ENCODE results near the gene FGF14. TPM values are rescaled to one million over a fixed set of nuclear protein-coding genes. Genes with fewer than 3 reads are reported as not detected.

FGF14 gene
- total and polyA plus RNA-seq, 2 donors (not counting 3 experiments of a cell fraction or from before 2014, with no cell fraction given): not detected

GRCh38 chr13:101925731-101926130 is 476.1 kb downstream of the FGF14 start:
- BruUV-seq (replicated peaks): no TSS peak
- H3K27ac ChIP-seq (ENCODE audit: insufficient read depth, low read depth, low read length): no peak overlapping the region

More at GRCh38 chr13:101925731-101926130, 476.1 kb downstream of the FGF14 start:
- FAIRE-seq (no peak), DNase-seq (ENCODE audit: low read depth, low spot score) (no peak)
- H2AFZ ChIP-seq (ENCODE audit: low read depth, low read length): no peak overlapping the region
- H3K36me3 ChIP-seq (ENCODE audit: control insufficient read depth in 2 of 2, extremely low read depth in 1 of 2, insufficient read depth in 2 of 2, low read length in 2 of 2): no peaks in the 10 kb centered on the region
- intact Hi-C loops (cut with micrococcal nuclease) (no loop called here), dilution Hi-C loops (cut with MboI; ENCODE audit: extremely low pct_ligation_motif_present, low sequenced_read_pairs) (no loop called here)
- no peak overlapping the region for H3K4me2 ChIP-seq (ENCODE audit: insufficient read depth, low read length)
- no peak overlapping the region for H3K9ac ChIP-seq (replicated peaks; ENCODE audit: extremely low read depth, insufficient read depth, low read length)
- H3K4me3 ChIP-seq (replicated peaks in 1 of 3; ENCODE audit: insufficient read depth in 1 of 3, low read depth in 1 of 3, low read length in 3 of 3): no peak overlapping the region
- no peaks in the 10 kb centered on the region for H3K79me2 ChIP-seq (ENCODE audit: control insufficient read depth, insufficient read depth, low read length)
- H4K20me1 ChIP-seq (replicated peaks; ENCODE audit: control insufficient read depth, extremely low read depth, insufficient read depth, low read length): no peaks in the 10 kb centered on the region
- no peaks in the 10 kb centered on the region for H3K9me1 ChIP-seq (replicated peaks; ENCODE audit: control insufficient read depth, extremely low read depth, insufficient read depth, low read length)
- H3K9me3 ChIP-seq (replicated peaks; ENCODE audit: control insufficient read depth, insufficient read depth, low read length): no peaks in the 10 kb centered on the region
- ChIA-PET CTCF (no interaction called here), POLR2A (no interaction called here)
- TF ChIP-seq POLR2A (IDR thresholded peaks at IDR 0.05; ENCODE audit: low read depth, low read length) (no peak), JUN (IDR thresholded peaks at IDR 0.05; ENCODE audit: borderline replicate concordance, insufficient read depth, insufficient read length, low read depth) (no peak), GATA2 (IDR thresholded peaks at IDR 0.05; ENCODE audit: insufficient read depth, insufficient read length, low read depth, low read length) (no peak), CTCF (IDR thresholded peaks at IDR 0.05; ENCODE audit: extremely low read depth in 1 of 2, insufficient read depth in 1 of 2, low read depth in 1 of 2, low read length in 2 of 2) (no peak), MYC (IDR thresholded peaks at IDR 0.05; ENCODE audit: low read depth, low read length) (no peak), MAX (IDR thresholded peaks at IDR 0.05; ENCODE audit: insufficient read depth, insufficient read length) (no peak), EZH2 (IDR thresholded peaks at IDR 0.05; ENCODE audit: borderline replicate concordance, low read depth, low read length, severe bottlenecking) (no peak), POLR2AphosphoS5 (IDR thresholded peaks at IDR 0.05; ENCODE audit: insufficient read depth, low read depth, low read length) (no peak), FOS (IDR thresholded peaks at IDR 0.05; ENCODE audit: borderline replicate concordance, insufficient read depth, low read length) (no peak)
- H3K4me1 ChIP-seq (ENCODE audit: control insufficient read depth, extremely low read depth, insufficient read depth, low read length): no peaks in the 10 kb centered on the region
- peaks cover 1 to 3% of the 10 kb centered on the region in 2 experiments for H3K27me3 ChIP-seq (ENCODE audit: control insufficient read depth in 2 of 2, insufficient read depth in 2 of 2, low read length in 2 of 2)
